ENCODE data around the gene ELAPOR1. TPM values are rescaled to one million over a fixed set of nuclear protein-coding genes. Genes with fewer than 3 reads are reported as not detected.
A peak's percentile ranks its signal among the peaks of the same experiment; 100 is the strongest.

The ELAPOR1 gene
- total and polyA plus RNA-seq, 9 of the 15 experiments (the other 6 are each of a cell fraction or from before 2014, with no cell fraction given), result 0.07 to 1.2 (median 0.18) TPM

- TF ChIP-seq TCF7L2 (IDR thresholded peaks at IDR 0.05; ENCODE audit: low read depth, low read length), result no peak
- no peak for TF ChIP-seq ZNF75A (CRISPR knock-in tag; IDR thresholded peaks at IDR 0.05)
- TF ChIP-seq ZNF324 (CRISPR knock-in tag; IDR thresholded peaks at IDR 0.05), result no peak
- no peak for TF ChIP-seq MTF1 (CRISPR knock-in tag; IDR thresholded peaks at IDR 0.05; ENCODE audit: borderline replicate concordance)
- TF ChIP-seq RCOR1 (IDR thresholded peaks at IDR 0.05; ENCODE audit: borderline replicate concordance in 1 of 2, low read depth in 2 of 2, low read length in 2 of 2), result peak in 1 of 2 experiments; percentile 55; a peak in 3 of 4 replicates
- peak; percentile 97 for TF ChIP-seq RBBP5 (IDR thresholded peaks at IDR 0.05; ENCODE audit: borderline replicate concordance, insufficient read depth, low read length, poor library complexity, severe bottlenecking)
- peak; percentile 82; the same call in 1 of the 2 replicates for TF ChIP-seq ZHX1 (conservative IDR thresholded peaks at IDR 0.05; ENCODE audit: low read length)
- TF ChIP-seq POLR3A (IDR thresholded peaks at IDR 0.05; ENCODE audit: borderline replicate concordance, extremely low read depth, insufficient read depth, insufficient read length), result no peak
- TF ChIP-seq NFIX (CRISPR knock-in tag; IDR thresholded peaks at IDR 0.05; ENCODE audit: low read depth), result no peak
- TF ChIP-seq STAT5A (IDR thresholded peaks at IDR 0.05; ENCODE audit: borderline replicate concordance, low read length), result no peak
- peak in 1 of 2 experiments; percentile 75; a peak in 1 of 4 replicates for TF ChIP-seq MLX (CRISPR knock-in tag; conservative IDR thresholded peaks at IDR 0.05)
- TF ChIP-seq RBFOX2 (IDR thresholded peaks at IDR 0.05; ENCODE audit: low read depth, low read length), result peak; percentile 91
- peak; percentile 73; the same call in 1 of the 2 replicates for TF ChIP-seq RB1 (IDR thresholded peaks at IDR 0.05; ENCODE audit: low read depth)
- TF ChIP-seq RNF2 (IDR thresholded peaks at IDR 0.05), result no peak
- TF ChIP-seq RAD51 (IDR thresholded peaks at IDR 0.05; ENCODE audit: borderline replicate concordance, low read depth), result no peak
- no peak for TF ChIP-seq ZNF143 (CRISPR knock-in tag; IDR thresholded peaks at IDR 0.05)
- TF ChIP-seq MXD1 (CRISPR knock-in tag; IDR thresholded peaks at IDR 0.05; ENCODE audit: borderline replicate concordance, poor library complexity, severe bottlenecking), result no peak
- no peak for TF ChIP-seq SAFB2 (IDR thresholded peaks at IDR 0.05; ENCODE audit: borderline replicate concordance, low read depth, low read length, severe bottlenecking)
- peak; percentile 95 for TF ChIP-seq E4F1 (CRISPR knock-in tag; IDR thresholded peaks at IDR 0.05; ENCODE audit: borderline replicate concordance)
- TF ChIP-seq MAFF (IDR thresholded peaks at IDR 0.05; ENCODE audit: low read length), result no peak
Measured at GRCh38 chr1:109075531-109076490, 38.1 kb upstream of the ELAPOR1 start, which contains the start of gene TAF13 (continued).

All from K562 (cell line).